NCI-H2107 treated with DMSO at 0.1 percent for 48 hours (cell line): ENCODE measurements around the gene GGA1.

Experiments
- DNase-seq: peaks from one replicate; lab custom pipeline; 2025; ENCODE audit not compliant: unreplicated experiment; lab: John Stamatoyannopoulos, UW

The GGA1 gene

GRCh38 chr22:37630839-37631435, 22.3 kb downstream of the GGA1 start:
- DNase-seq: no peak

- no peak for DNase-seq
Observed at GRCh38 chr22:37631448-37632173, 23.0 kb downstream of the GGA1 start.

GRCh38 chr22:37632174-37633088, 23.8 kb downstream of the GGA1 start:
- DNase-seq: no peak

- DNase-seq: no peak
Observed at GRCh38 chr22:37633089-37633624, 24.5 kb downstream of the GGA1 start.

- DNase-seq: no peak
Observed at GRCh38 chr22:37633625-37634416, 25.2 kb downstream of the GGA1 start.

- DNase-seq: no peak
Observed at GRCh38 chr22:37634417-37634924, 25.8 kb downstream of the GGA1 start.

- DNase-seq: no peak
Observed at GRCh38 chr22:37635157-37635556, 26.5 kb downstream of the GGA1 start.

GRCh38 chr22:37636186-37636948, 27.7 kb downstream of the GGA1 start:
- no peak for DNase-seq

GRCh38 chr22:37636949-37637273, 28.3 kb downstream of the GGA1 start:
- DNase-seq: no peak

GRCh38 chr22:37638391-37639069, 29.9 kb downstream of the GGA1 start:
- no peak for DNase-seq

- no peak for DNase-seq
Observed at GRCh38 chr22:37639070-37639760, 30.6 kb downstream of the GGA1 start, which contains the start of gene SH3BP1. TSS of gene SH3BP1 (plus strand) at chr22:37639669. CDS start at chr22:37639788, 119 bp downstream.

GRCh38 chr22:37639771-37640590, 31.3 kb downstream of the GGA1 start:
- no peak for DNase-seq

GRCh38 chr22:37640591-37641560, 32.2 kb downstream of the GGA1 start:
- no peak for DNase-seq

- no peak for DNase-seq
Observed at GRCh38 chr22:37641561-37641949, 32.9 kb downstream of the GGA1 start.

- DNase-seq: peak; percentile 6
Observed at GRCh38 chr22:37643225-37643847, 34.7 kb downstream of the GGA1 start.

- no peak for DNase-seq
Observed at GRCh38 chr22:37647317-37647716, 38.7 kb downstream of the GGA1 start.
